IPS DF 4.7 (cell line): Measurements from ENCODE around the gene CRYBA2.

ENCODE experiments used
- DNase-seq: peaks from one replicate; pipeline ENCODE4 v3.0.0-alpha.2; 2013; ENCODE audit warnings: low spot score; ENCODE audit errors: extremely low read depth

The CRYBA2 gene

GRCh38 chr2:219023045-219023605 lies 29.9 kb upstream of the CRYBA2 start:
- no peak for DNase-seq

GRCh38 chr2:219022616-219023015 lies 29.4 kb upstream of the CRYBA2 start:
- no peak for DNase-seq

- no peak for DNase-seq
These were observed 28.8 kb upstream of the CRYBA2 start for GRCh38 chr2:219022041-219022440.

- DNase-seq, result no peak
These were observed 28.4 kb upstream of the CRYBA2 start for GRCh38 chr2:219021591-219021990.

- no peak for DNase-seq
These were observed 27.6 kb upstream of the CRYBA2 start for GRCh38 chr2:219020604-219021365.

- DNase-seq, result no peak
These were observed 26.2 kb upstream of the CRYBA2 start for GRCh38 chr2:219019436-219019835.

- DNase-seq, result no peak
These were observed 25.5 kb upstream of the CRYBA2 start for GRCh38 chr2:219018726-219019125.

- no peak for DNase-seq
These were observed 25.1 kb upstream of the CRYBA2 start for GRCh38 chr2:219018286-219018685.

GRCh38 chr2:219017201-219017931 lies 24.1 kb upstream of the CRYBA2 start:
- DNase-seq, result no peak

- no peak for DNase-seq
These were observed 23.5 kb upstream of the CRYBA2 start for GRCh38 chr2:219016721-219017120.

GRCh38 chr2:219010873-219011272 lies 17.7 kb upstream of the CRYBA2 start:
- DNase-seq, result no peak

- no peak for DNase-seq
These were observed 17.0 kb upstream of the CRYBA2 start for GRCh38 chr2:219010162-219010756.

GRCh38 chr2:219009294-219009693 lies 16.1 kb upstream of the CRYBA2 start:
- DNase-seq, result no peak

- DNase-seq, result no peak
These were observed 10.8 kb upstream of the CRYBA2 start for GRCh38 chr2:219003979-219004378.

GRCh38 chr2:219003267-219003634 lies 10.0 kb upstream of the CRYBA2 start:
- no peak for DNase-seq

- no peak for DNase-seq
These were observed 9.4 kb upstream of the CRYBA2 start for GRCh38 chr2:219002395-219003266.

GRCh38 chr2:219001577-219002394 lies 8.6 kb upstream of the CRYBA2 start:
- DNase-seq, result no peak

GRCh38 chr2:219001100-219001576 lies 7.9 kb upstream of the CRYBA2 start:
- no peak for DNase-seq

GRCh38 chr2:219000569-219000960 lies 7.3 kb upstream of the CRYBA2 start:
- no peak for DNase-seq

GRCh38 chr2:218999881-219000568 lies 6.8 kb upstream of the CRYBA2 start:
- DNase-seq, result no peak
